GM12878 (cell line): ENCODE results near the gene LRRC57. TPM values are rescaled to one million over a fixed set of nuclear protein-coding genes. Genes with fewer than 3 reads are reported as not detected.

Experiments used
- ATAC-seq: fragments of 200-7000 bp; cut with Tn5 transposase; 3 replicates; pipeline ENCODE4 v1.9.1; 2020; ENCODE audit warnings: mild to moderate bottlenecking, moderate library complexity
- BruUV-seq: library from RNA; stranded (reverse); fragments of 400-500 nt; replicated peaks from 2 replicates; lab custom pipeline; 2021; lab: Mats Ljungman, UMichigan
- CTCF ChIA-PET: fragments of 300-600 bp; sonication (Branson Sonifier 250); formaldehyde crosslinking; extraction: SDS; loops from one replicate; lab custom pipeline; 2021; ENCODE audit warnings: inconsistent platforms; lab: Yijun Ruan, JAX
- POLR2A ChIA-PET: fragments of 350-600 bp; formaldehyde crosslinking; extraction: SDS; loops from one replicate; lab custom pipeline; 2021; ENCODE audit warnings: inconsistent platforms; lab: Charles Lee
- RAD21 ChIA-PET: fragments of 300-600 bp; sonication (Branson Sonifier 250); formaldehyde crosslinking; loops from one replicate; lab custom pipeline; 2023; ENCODE audit warnings: antibody characterized with exemption; ENCODE audit not compliant: unreplicated experiment; lab: Charles Lee
- SMC1A ChIA-PET: fragments of 300-600 bp; sonication (Branson Sonifier 250); formaldehyde crosslinking; loops from one replicate; lab custom pipeline; 2023; ENCODE audit not compliant: unreplicated experiment, uncharacterized antibody; lab: Charles Lee
- DNase-seq: peaks from one replicate; pipeline ENCODE4 v3.0.0-alpha.2; 2011; ENCODE audit warnings: low read depth, low spot score
- FAIRE-seq: peaks from 3 replicates; lab custom pipeline; 2011; peaks lifted over from hg19 to GRCh38; lab: Jason Lieb, UNC
- H2AFZ ChIP-seq: 2 replicates; pipeline ENCODE4 v1.6.0; 2011; ENCODE audit warnings: low read depth, low read length, control low read depth; ENCODE audit not compliant: control insufficient read depth
- H3K27ac ChIP-seq: 2 replicates; pipeline ENCODE4 v1.5.1; 2011; ENCODE audit warnings: control low read depth; ENCODE audit not compliant: control insufficient read depth, insufficient read depth
- H3K27me3 ChIP-seq, 2 experiments: replicated peaks in 1 of 2; 2 replicates each; pipeline versions ENCODE4 v1.6.0 to v1.6.1; 2011; ENCODE audit warnings: low read length in 1 of 2; ENCODE audit not compliant: control insufficient read depth in 2 of 2, insufficient read depth in 2 of 2
- H3K36me3 ChIP-seq, 2 experiments: 2 replicates each; pipeline ENCODE4 v1.5.1; 2011; ENCODE audit warnings: low read length in 1 of 2; ENCODE audit not compliant: control insufficient read depth in 2 of 2, insufficient read depth in 2 of 2
- H3K4me1 ChIP-seq: 2 replicates; pipeline ENCODE4 v1.6.1; 2011; ENCODE audit warnings: mild to moderate bottlenecking, low read length, moderate library complexity, mixed read lengths; ENCODE audit not compliant: control insufficient read depth, insufficient read depth
- H3K4me2 ChIP-seq: 2 replicates; pipeline ENCODE4 v1.6.0; 2011; ENCODE audit warnings: control low read depth; ENCODE audit not compliant: control insufficient read depth, insufficient read depth
- H3K4me3 ChIP-seq: fragments of 200-600 bp; sonication (generic); 2 replicates; pipeline ENCODE4 v1.5.1; 2016
- H3K79me2 ChIP-seq: 2 replicates; pipeline ENCODE4 v1.6.0; 2011; ENCODE audit warnings: low read length; ENCODE audit not compliant: control insufficient read depth, insufficient read depth
- H3K9ac ChIP-seq: 2 replicates; pipeline ENCODE4 v1.8.0; 2011; ENCODE audit warnings: low read length, control low read depth, mixed read lengths; ENCODE audit not compliant: control insufficient read depth, insufficient read depth
- H3K9me3 ChIP-seq: replicated peaks from 3 replicates; pipeline ENCODE4 v1.5.1; 2011; ENCODE audit warnings: mild to moderate bottlenecking, low read length; ENCODE audit not compliant: control insufficient read depth, insufficient read depth
- H4K20me1 ChIP-seq: 2 replicates; pipeline ENCODE4 v1.6.0; 2011; ENCODE audit not compliant: control insufficient read depth, insufficient read depth
- CHD2 ChIP-seq: IDR thresholded peaks from 2 replicates; pipeline ENCODE4 v1.6.1; 2011; ENCODE audit warnings: low read depth, low read length, improper control_type of control experiment, borderline replicate concordance
- E2F4 ChIP-seq: IDR thresholded peaks from 2 replicates; pipeline ENCODE4 v1.6.1; 2012; ENCODE audit warnings: low read depth, low read length, improper control_type of control experiment
- JUND ChIP-seq: IDR thresholded peaks from 2 replicates; pipeline ENCODE4 v1.6.1; 2012; ENCODE audit warnings: low read depth, mild to moderate bottlenecking, low read length, improper control_type of control experiment, moderate library complexity
- NFYA ChIP-seq: IDR thresholded peaks from 2 replicates; pipeline ENCODE4 v1.6.1; 2011; ENCODE audit warnings: low read depth, mild to moderate bottlenecking, low read length, improper control_type of control experiment, borderline replicate concordance
- RAD51 ChIP-seq: fragments of 450-650 bp; IDR thresholded peaks from 2 replicates; pipeline ENCODE4 v1.6.1; 2016; ENCODE audit warnings: moderate library complexity, mild to moderate bottlenecking, inconsistent platforms
- REST ChIP-seq: IDR thresholded peaks from 2 replicates; pipeline ENCODE4 v1.6.1; 2012; ENCODE audit warnings: mild to moderate bottlenecking, low read depth, low read length
- SIN3A ChIP-seq: IDR thresholded peaks from 2 replicates; pipeline ENCODE4 v1.6.1; 2012; ENCODE audit warnings: low read depth, low read length, improper control_type of control experiment
- TCF12 ChIP-seq: IDR thresholded peaks from 2 replicates; pipeline ENCODE4 v1.6.1; 2011; ENCODE audit warnings: low read depth, mild to moderate bottlenecking, low read length
- YBX1 ChIP-seq: fragments of 450-650 bp; IDR thresholded peaks from 2 replicates; pipeline ENCODE4 v1.6.1; 2016; ENCODE audit warnings: antibody characterized with exemption
- ZBED1 ChIP-seq: IDR thresholded peaks from 2 replicates; pipeline ENCODE4 v1.6.1; 2016; ENCODE audit warnings: borderline replicate concordance
- WGBS: methylation state at CpG from one replicate; pipeline ENCODE4 v1.1.6; 2016; ENCODE audit warnings: low lambda C conversion rate; ENCODE audit not compliant: insufficient replicate concordance, insufficient coverage; ENCODE audit errors: missing lambda C conversion rate; 5-methylcytosine and 5-hydroxymethylcytosine counted together
- in situ Hi-C: fragments of 300-500 bp; cut with MboI; formaldehyde crosslinking; loops from 9 replicates; pipeline ENCODE4 v1.14.3; 2018; ENCODE audit warnings: mixed read lengths
- intact Hi-C: fragments of 100-400 bp; cut with micrococcal nuclease; formaldehyde crosslinking; loops from one replicate; pipeline ENCODE4 v1.14.2; 2022; ENCODE audit not compliant: unreplicated experiment
- polyA plus RNA-seq, 11 experiments: library from polyadenylated mRNA; depleted of rRNA in 4 of 11; unstranded in 6 of 11; stranded (reverse) in 5 of 11; fragments of >200 nt; fragmentation: Nextera tagmentation in 4 of 11; fragmentation: Illumina TruSeq in 1 of 11; extraction: Ambion mirVana in 4 of 11; extraction: Trizol in 1 of 11; gene quantifications; 1 replicate in 1 of 11; 2 replicates in 10 of 11; pipeline versions ENCODE4 v1.2.1 to v1.2.3, GENCODE V29; 2011 to 2016; ENCODE audit warnings: inconsistent platforms in 2 of 11, missing spikeins in 2 of 11, low read depth in 1 of 11
- total RNA-seq, 4 experiments: library from RNA; depleted of rRNA in 3 of 4; stranded (reverse); fragments of >200 nt in 3 of 4; fragmentation: Illumina TruSeq in 1 of 4; extraction: Trizol in 1 of 4; gene quantifications; 2 replicates each; pipeline versions ENCODE4 v1.2.1 to v1.2.3, GENCODE V29; 2013 to 2021
- TF ChIP-seq, protein P1 (sequence below): fragments of 450-650 bp; IDR thresholded peaks from 2 replicates; pipeline ENCODE4 v1.6.1; 2018; ENCODE audit warnings: borderline replicate concordance, mild to moderate bottlenecking; ENCODE audit not compliant: partially characterized antibody
- TF ChIP-seq, protein P2 (sequence below): fragments of 450-650 bp; IDR thresholded peaks from 2 replicates; pipeline ENCODE4 v1.6.1; 2016; ENCODE audit warnings: mild to moderate bottlenecking

The LRRC57 gene
- total and polyA plus RNA-seq, 10 of the 15 experiments (the other 5 are each of a cell fraction or from before 2014, with no cell fraction given): 5.2 to 15.7 (median 9.6) TPM

DNA sequence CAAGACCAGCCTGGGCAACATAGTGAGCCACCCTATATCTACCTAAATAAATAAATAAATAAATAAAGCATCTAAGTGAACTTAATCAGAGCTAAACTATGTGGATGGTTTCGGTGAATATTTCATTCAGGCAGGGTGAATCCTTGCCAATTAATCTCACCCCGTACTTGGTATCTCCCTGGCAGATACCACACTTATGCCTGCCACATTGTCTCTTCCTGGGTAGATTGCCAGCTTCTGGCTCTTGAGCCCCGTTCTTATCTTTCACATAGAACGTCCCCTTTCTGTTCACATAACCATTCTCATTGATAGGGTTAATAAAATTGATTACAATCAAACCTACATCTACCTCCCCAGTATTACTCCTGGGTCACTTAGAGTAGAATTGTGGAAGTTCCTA, 46.1 kb downstream of the LRRC57 start (continued):
- no peak for TF ChIP-seq E2F4
- TF ChIP-seq, protein P1, sequence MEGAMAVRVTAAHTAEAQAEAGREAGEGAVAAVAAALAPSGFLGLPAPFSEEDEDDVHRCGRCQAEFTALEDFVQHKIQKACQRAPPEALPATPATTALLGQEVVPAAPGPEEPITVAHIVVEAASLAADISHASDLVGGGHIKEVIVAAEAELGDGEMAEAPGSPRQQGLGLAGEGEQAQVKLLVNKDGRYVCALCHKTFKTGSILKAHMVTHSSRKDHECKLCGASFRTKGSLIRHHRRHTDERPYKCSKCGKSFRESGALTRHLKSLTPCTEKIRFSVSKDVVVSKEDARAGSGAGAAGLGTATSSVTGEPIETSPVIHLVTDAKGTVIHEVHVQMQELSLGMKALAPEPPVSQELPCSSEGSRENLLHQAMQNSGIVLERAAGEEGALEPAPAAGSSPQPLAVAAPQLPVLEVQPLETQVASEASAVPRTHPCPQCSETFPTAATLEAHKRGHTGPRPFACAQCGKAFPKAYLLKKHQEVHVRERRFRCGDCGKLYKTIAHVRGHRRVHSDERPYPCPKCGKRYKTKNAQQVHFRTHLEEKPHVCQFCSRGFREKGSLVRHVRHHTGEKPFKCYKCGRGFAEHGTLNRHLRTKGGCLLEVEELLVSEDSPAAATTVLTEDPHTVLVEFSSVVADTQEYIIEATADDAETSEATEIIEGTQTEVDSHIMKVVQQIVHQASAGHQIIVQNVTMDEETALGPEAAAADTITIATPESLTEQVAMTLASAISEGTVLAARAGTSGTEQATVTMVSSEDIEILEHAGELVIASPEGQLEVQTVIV: no peak
- TF ChIP-seq, protein P2, sequence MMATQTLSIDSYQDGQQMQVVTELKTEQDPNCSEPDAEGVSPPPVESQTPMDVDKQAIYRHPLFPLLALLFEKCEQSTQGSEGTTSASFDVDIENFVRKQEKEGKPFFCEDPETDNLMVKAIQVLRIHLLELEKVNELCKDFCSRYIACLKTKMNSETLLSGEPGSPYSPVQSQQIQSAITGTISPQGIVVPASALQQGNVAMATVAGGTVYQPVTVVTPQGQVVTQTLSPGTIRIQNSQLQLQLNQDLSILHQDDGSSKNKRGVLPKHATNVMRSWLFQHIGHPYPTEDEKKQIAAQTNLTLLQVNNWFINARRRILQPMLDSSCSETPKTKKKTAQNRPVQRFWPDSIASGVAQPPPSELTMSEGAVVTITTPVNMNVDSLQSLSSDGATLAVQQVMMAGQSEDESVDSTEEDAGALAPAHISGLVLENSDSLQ: no peak

GRCh38 chr15:42499858-42500609, 48.6 kb downstream of the LRRC57 start:
- Histone ChIP-seq H3K9me3 (no peaks in the 10 kb centered on the region; the same call in 2 of the 3 replicates), H3K27ac (peak overlapping the region; percentile 18), H3K27me3 (no peaks in the 10 kb centered on the region), H3K4me3 (peak overlapping the region; percentile 38; the same call in 1 of the 2 replicates), H2AFZ (no peak overlapping the region), H3K4me2 (peak overlapping the region; percentile 54), H4K20me1 (no peaks in the 10 kb centered on the region), H3K4me1 (peaks cover 56% of the 10 kb centered on the region), H3K79me2 (peaks cover 81% of the 10 kb centered on the region), H3K36me3 (peaks cover 0 to 3% of the 10 kb centered on the region in 2 experiments; a peak in 1 of 4 replicates), H3K9ac (no peak overlapping the region)
- POLR2A ChIA-PET: interaction anchor here (0.5 to 4.1 kb wide), 11 partner anchors 9 to 1296 kb away, joined by 3 to 23 read pairs (median 4); partner anchors contain the start of genes HAUS2, LRRC57, STARD9 and ZNF106
- in situ Hi-C loops: no loop called here
- RAD21 ChIA-PET: interaction anchor here (1.6 to 1.9 kb wide), 2 partner anchors 9 to 48 kb away, joined by 6 read pairs; partner anchors contain the start of genes HAUS2, LRRC57 and ZNF106
- CTCF ChIA-PET: interaction anchor here (0.6 to 1.1 kb wide), 4 partner anchors 9 to 151 kb away, joined by 3 to 5 read pairs (median 3); partner anchors contain the start of gene ZNF106
- no peak for DNase-seq
- intact Hi-C loops: no loop called here
- ATAC-seq: no peak
- WGBS: 60% methylated on average over 8 of the region's 12 CpGs
- no peak for FAIRE-seq
- SMC1A ChIA-PET: interaction anchor here (0.7 to 1.6 kb wide), 7 partner anchors 9 to 147 kb away, joined by 3 to 12 read pairs (median 3); partner anchors contain the start of genes HAUS2, LRRC57 and ZNF106
- no TSS peak for BruUV-seq
- TF ChIP-seq RAD51: no peak
- TF ChIP-seq SIN3A: no peak
- no peak for TF ChIP-seq NFYA
- TF ChIP-seq REST: no peak
- no peak for TF ChIP-seq JUND
- no peak for TF ChIP-seq TCF12
- TF ChIP-seq YBX1: no peak
- no peak for TF ChIP-seq CHD2
- no peak for TF ChIP-seq ZBED1
